22Rv1 (cell line): ENCODE results near the gene PTTG2.

ENCODE experiments used
- ZFX ChIP-seq: fragments of 450-650 bp; IDR thresholded peaks from 2 replicates; pipeline ENCODE4 v1.6.1; 2017; ENCODE audit warnings: antibody characterized with exemption, borderline replicate concordance
- TF ChIP-seq, protein P1 (sequence below): fragments of 450-650 bp; IDR thresholded peaks from 2 replicates; pipeline ENCODE4 v1.5.1; 2017; ENCODE audit warnings: mild to moderate bottlenecking

DNA sequence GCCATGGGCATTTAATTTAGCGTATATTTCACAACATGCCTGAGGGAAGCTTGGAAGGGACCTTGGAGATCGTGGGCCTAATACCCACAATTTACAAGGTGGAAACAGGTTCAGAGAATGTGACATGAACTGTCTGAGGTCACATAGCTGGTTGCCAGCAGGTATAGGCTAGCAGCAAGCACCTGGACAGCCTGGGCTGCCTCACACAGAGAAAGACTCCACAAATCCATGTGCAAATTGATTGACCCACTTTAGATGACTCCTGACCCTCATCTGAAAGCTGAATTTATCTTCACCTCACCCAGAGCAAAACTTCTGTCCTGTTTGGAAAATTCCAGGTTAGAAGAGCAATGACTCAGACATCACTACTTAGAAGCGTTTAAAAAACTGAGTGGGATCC is 5.8 kb downstream of the PTTG2 start:
- TF ChIP-seq, protein P1, sequence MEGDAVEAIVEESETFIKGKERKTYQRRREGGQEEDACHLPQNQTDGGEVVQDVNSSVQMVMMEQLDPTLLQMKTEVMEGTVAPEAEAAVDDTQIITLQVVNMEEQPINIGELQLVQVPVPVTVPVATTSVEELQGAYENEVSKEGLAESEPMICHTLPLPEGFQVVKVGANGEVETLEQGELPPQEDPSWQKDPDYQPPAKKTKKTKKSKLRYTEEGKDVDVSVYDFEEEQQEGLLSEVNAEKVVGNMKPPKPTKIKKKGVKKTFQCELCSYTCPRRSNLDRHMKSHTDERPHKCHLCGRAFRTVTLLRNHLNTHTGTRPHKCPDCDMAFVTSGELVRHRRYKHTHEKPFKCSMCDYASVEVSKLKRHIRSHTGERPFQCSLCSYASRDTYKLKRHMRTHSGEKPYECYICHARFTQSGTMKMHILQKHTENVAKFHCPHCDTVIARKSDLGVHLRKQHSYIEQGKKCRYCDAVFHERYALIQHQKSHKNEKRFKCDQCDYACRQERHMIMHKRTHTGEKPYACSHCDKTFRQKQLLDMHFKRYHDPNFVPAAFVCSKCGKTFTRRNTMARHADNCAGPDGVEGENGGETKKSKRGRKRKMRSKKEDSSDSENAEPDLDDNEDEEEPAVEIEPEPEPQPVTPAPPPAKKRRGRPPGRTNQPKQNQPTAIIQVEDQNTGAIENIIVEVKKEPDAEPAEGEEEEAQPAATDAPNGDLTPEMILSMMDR: no peak
- no peak for TF ChIP-seq ZFX
